Neural progenitor cell (in vitro differentiated cells): ENCODE measurements around the gene SIGMAR1.

Source experiments
- EZH2 ChIP-seq: fragments of 200-600 bp; sonication (generic); IDR thresholded peaks from 2 replicates; pipeline ENCODE4 v1.6.1; 2017; ENCODE audit warnings: antibody characterized with exemption, mild to moderate bottlenecking, moderate library complexity
- EZH2phosphoT487 ChIP-seq: fragments of 200-600 bp; sonication (generic); IDR thresholded peaks from 2 replicates; pipeline ENCODE4 v1.6.1; 2017; ENCODE audit warnings: antibody characterized with exemption
- TF ChIP-seq, protein P1 (sequence below): fragments of 200-600 bp; sonication (generic); IDR thresholded peaks from 2 replicates; pipeline ENCODE4 v1.5.1; 2017; ENCODE audit warnings: antibody characterized with exemption, mild to moderate bottlenecking

DNA sequence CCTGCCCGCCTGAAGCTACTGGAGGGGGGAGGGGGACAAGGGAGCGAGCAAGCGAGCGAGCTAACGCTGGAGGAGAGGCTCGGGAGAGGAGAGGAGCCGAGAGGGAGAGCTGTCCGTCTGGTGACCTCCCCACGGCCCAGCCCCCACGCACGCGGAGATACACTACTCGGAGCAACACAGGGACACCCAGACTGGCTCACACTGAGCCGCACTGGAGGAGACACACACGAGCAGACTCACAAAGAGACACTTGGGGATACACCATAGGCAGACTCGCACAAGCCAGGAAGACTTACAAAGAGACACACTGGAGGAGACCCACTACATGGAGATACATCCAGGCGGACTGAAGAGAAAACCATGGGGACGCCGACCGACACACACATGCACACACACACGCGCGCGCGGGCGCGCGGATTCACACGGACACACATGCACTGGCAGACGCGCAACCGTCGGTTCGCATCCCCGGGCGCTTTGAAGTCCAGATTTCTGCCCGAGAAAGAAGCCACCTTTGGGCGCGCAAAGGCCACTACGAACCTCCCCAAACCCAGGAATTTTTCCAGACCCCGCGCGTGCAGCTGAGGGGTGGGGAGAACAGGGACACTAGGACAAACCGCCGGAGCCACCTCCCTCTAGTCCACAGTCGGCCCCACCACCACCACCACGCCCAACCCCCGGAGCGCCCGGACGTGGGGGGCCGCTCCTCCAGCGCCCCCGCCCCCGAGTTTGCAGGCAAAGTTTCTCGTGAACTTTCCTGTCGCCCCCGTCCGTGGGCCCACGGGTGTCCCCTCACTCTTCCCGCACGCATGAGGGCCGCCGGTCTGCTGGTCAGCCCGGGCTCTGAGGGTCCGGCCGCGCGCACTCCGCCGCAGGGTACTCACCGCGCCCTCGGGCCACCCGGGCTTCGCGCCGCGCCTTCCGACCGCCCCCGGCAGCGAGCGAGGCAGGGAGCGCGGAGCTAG lies 48.6 kb downstream of the SIGMAR1 start:
- TF ChIP-seq, protein P1, sequence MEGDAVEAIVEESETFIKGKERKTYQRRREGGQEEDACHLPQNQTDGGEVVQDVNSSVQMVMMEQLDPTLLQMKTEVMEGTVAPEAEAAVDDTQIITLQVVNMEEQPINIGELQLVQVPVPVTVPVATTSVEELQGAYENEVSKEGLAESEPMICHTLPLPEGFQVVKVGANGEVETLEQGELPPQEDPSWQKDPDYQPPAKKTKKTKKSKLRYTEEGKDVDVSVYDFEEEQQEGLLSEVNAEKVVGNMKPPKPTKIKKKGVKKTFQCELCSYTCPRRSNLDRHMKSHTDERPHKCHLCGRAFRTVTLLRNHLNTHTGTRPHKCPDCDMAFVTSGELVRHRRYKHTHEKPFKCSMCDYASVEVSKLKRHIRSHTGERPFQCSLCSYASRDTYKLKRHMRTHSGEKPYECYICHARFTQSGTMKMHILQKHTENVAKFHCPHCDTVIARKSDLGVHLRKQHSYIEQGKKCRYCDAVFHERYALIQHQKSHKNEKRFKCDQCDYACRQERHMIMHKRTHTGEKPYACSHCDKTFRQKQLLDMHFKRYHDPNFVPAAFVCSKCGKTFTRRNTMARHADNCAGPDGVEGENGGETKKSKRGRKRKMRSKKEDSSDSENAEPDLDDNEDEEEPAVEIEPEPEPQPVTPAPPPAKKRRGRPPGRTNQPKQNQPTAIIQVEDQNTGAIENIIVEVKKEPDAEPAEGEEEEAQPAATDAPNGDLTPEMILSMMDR: no peak
- TF ChIP-seq EZH2phosphoT487: no peak
- TF ChIP-seq EZH2: peak; percentile 20
